H9 (cell line): Measurements from ENCODE around the gene SH3TC1. TPM values are rescaled to one million over a fixed set of nuclear protein-coding genes. Genes with fewer than 3 reads are reported as not detected.

ENCODE experiments used
- DNase-seq: peaks from one replicate; pipeline ENCODE4 v3.0.0-alpha.2; 2017
- H2AFZ ChIP-seq: one replicate; pipeline ENCODE4 v1.6.1; 2013; ENCODE audit warnings: mild to moderate bottlenecking, low read length, control low read depth, moderate library complexity
- H2AK5ac ChIP-seq: 2 replicates; pipeline ENCODE4 v1.6.1; 2013; ENCODE audit warnings: low read length, control low read depth, mixed read lengths; ENCODE audit not compliant: insufficient read length
- H2BK120ac ChIP-seq: one replicate; pipeline ENCODE4 v1.6.1; 2013; ENCODE audit warnings: low read depth, mild to moderate bottlenecking, low read length, control low read depth, inconsistent platforms; ENCODE audit not compliant: poor library complexity, severe bottlenecking
- H2BK12ac ChIP-seq: 2 replicates; pipeline ENCODE4 v1.6.1; 2013; ENCODE audit warnings: low read length, control low read depth, mixed read lengths, low read depth; ENCODE audit not compliant: insufficient read length
- H2BK15ac ChIP-seq: 2 replicates; pipeline ENCODE4 v1.6.1; 2013; ENCODE audit warnings: low read depth, low read length, control low read depth
- H2BK20ac ChIP-seq: one replicate; pipeline ENCODE4 v1.6.1; 2013; ENCODE audit warnings: low read depth, mild to moderate bottlenecking, low read length, control low read depth, inconsistent platforms; ENCODE audit not compliant: poor library complexity, severe bottlenecking
- H2BK5ac ChIP-seq: 2 replicates; pipeline ENCODE4 v1.6.1; 2013; ENCODE audit warnings: low read length, control low read depth, mixed read lengths; ENCODE audit not compliant: insufficient read length
- H3K14ac ChIP-seq: 2 replicates; pipeline ENCODE4 v1.6.1; 2013; ENCODE audit warnings: low read length, control low read depth; ENCODE audit not compliant: insufficient read depth
- H3K18ac ChIP-seq: 2 replicates; pipeline ENCODE4 v1.6.1; 2013; ENCODE audit warnings: low read depth, mild to moderate bottlenecking, mixed read lengths, low read length, control low read depth; ENCODE audit not compliant: insufficient read length
- H3K23ac ChIP-seq: 2 replicates; pipeline ENCODE4 v1.6.1; 2013; ENCODE audit warnings: low read length, control low read depth, mixed read lengths, low read depth; ENCODE audit not compliant: insufficient read length
- H3K23me2 ChIP-seq: 2 replicates; pipeline ENCODE4 v1.6.1; 2013; ENCODE audit warnings: low read depth, mild to moderate bottlenecking, mixed read lengths, low read length, control low read depth; ENCODE audit not compliant: insufficient read length, poor library complexity, severe bottlenecking
- H3K27ac ChIP-seq: 2 replicates; pipeline ENCODE4 v1.5.1; 2013; ENCODE audit warnings: low read length, control low read depth, mixed read lengths, low read depth; ENCODE audit not compliant: insufficient read length
- H3K27me3 ChIP-seq: 2 replicates; pipeline ENCODE4 v1.6.1; 2013; ENCODE audit warnings: low read length, control low read depth, inconsistent platforms; ENCODE audit not compliant: insufficient read depth
- H3K4ac ChIP-seq: 2 replicates; pipeline ENCODE4 v1.6.1; 2013; ENCODE audit warnings: low read depth, mild to moderate bottlenecking, control low read depth, inconsistent platforms, low read length, moderate library complexity
- H3K4me1 ChIP-seq: 2 replicates; pipeline ENCODE4 v1.6.1; 2013; ENCODE audit warnings: low read length, control low read depth, inconsistent platforms; ENCODE audit not compliant: insufficient read depth
- H3K4me2 ChIP-seq: 2 replicates; pipeline ENCODE4 v1.6.1; 2013; ENCODE audit warnings: low read length, control low read depth, mixed read lengths; ENCODE audit not compliant: insufficient read length, insufficient read depth
- H3K56ac ChIP-seq: 2 replicates; pipeline ENCODE4 v1.6.1; 2013; ENCODE audit warnings: low read depth, mild to moderate bottlenecking, mixed read lengths, low read length, control low read depth; ENCODE audit not compliant: insufficient read length
- H3K79me1 ChIP-seq: 2 replicates; pipeline ENCODE4 v1.6.1; 2013; ENCODE audit warnings: low read depth, mild to moderate bottlenecking, moderate library complexity, low read length, control low read depth, inconsistent platforms; ENCODE audit not compliant: insufficient read depth, poor library complexity, severe bottlenecking
- H3K79me2 ChIP-seq: 2 replicates; pipeline ENCODE4 v1.6.1; 2013; ENCODE audit warnings: low read length, control low read depth, inconsistent platforms; ENCODE audit not compliant: insufficient read depth
- H3K9ac ChIP-seq: 2 replicates; pipeline ENCODE4 v1.6.1; 2013; ENCODE audit warnings: low read length, control low read depth, mixed read lengths; ENCODE audit not compliant: insufficient read length; ENCODE audit errors: extremely low read depth
- H3K9me3 ChIP-seq: one replicate; pipeline ENCODE4 v1.6.1; 2013; ENCODE audit warnings: low read depth, low read length, inconsistent platforms; ENCODE audit not compliant: control insufficient read depth
- H3T11ph ChIP-seq: one replicate; pipeline ENCODE4 v1.6.1; 2013; ENCODE audit warnings: mild to moderate bottlenecking, low read length, control low read depth, inconsistent platforms
- H4K20me1 ChIP-seq: one replicate; pipeline ENCODE4 v1.6.1; 2013; ENCODE audit not compliant: control insufficient read depth, insufficient read length, insufficient read depth
- H4K5ac ChIP-seq: 2 replicates; pipeline ENCODE4 v1.6.1; 2013; ENCODE audit warnings: low read depth, mild to moderate bottlenecking, mixed read lengths, low read length, control low read depth; ENCODE audit not compliant: insufficient read length
- H4K8ac ChIP-seq: replicated peaks from 2 replicates; pipeline ENCODE4 v1.6.1; 2013; ENCODE audit warnings: low read length, control low read depth, mixed read lengths, low read depth; ENCODE audit not compliant: insufficient read length
- H4K91ac ChIP-seq: 2 replicates; pipeline ENCODE4 v1.6.1; 2013; ENCODE audit warnings: low read depth, mild to moderate bottlenecking, moderate library complexity, mixed read lengths, low read length, control low read depth; ENCODE audit not compliant: insufficient read length
- H3K27ac Mint-ChIP-seq, 3 experiments: 2 replicates in 2 of 3; 3 replicates in 1 of 3; pipeline ENCODE4 v1.8.0; 2020 to 2021; ENCODE audit warnings: mixed read lengths in 3 of 3, mild to moderate bottlenecking in 1 of 3, moderate library complexity in 1 of 3
- H3K27me3 Mint-ChIP-seq: 2 replicates; pipeline ENCODE4 v1.8.0; 2021; ENCODE audit warnings: low read depth, mild to moderate bottlenecking, moderate library complexity, mixed read lengths
- H3K36me3 Mint-ChIP-seq, 3 experiments: 2 replicates in 2 of 3; 3 replicates in 1 of 3; pipeline ENCODE4 v1.8.0; 2020 to 2021; ENCODE audit warnings: low read depth in 3 of 3, mixed read lengths in 3 of 3; ENCODE audit not compliant: insufficient read depth in 1 of 3
- H3K4me1 Mint-ChIP-seq, 2 experiments: 2 replicates each; pipeline ENCODE4 v1.8.0; 2020; ENCODE audit warnings: mixed read lengths in 2 of 2
- H3K4me3 Mint-ChIP-seq, 2 experiments: 2 replicates in 1 of 2; 3 replicates in 1 of 2; pipeline ENCODE4 v1.8.0; 2020 to 2021; ENCODE audit warnings: mild to moderate bottlenecking in 2 of 2, mixed read lengths in 2 of 2, moderate library complexity in 1 of 2
- H3K9me3 Mint-ChIP-seq, 2 experiments: 2 replicates in 1 of 2; 3 replicates in 1 of 2; pipeline ENCODE4 v1.8.0; 2020; ENCODE audit warnings: mild to moderate bottlenecking in 2 of 2, mixed read lengths in 2 of 2, moderate library complexity in 1 of 2
- CTCF ChIP-seq: fragments of 200-600 bp; sonication (generic); conservative IDR thresholded peaks from 3 replicates; pipeline ENCODE4 v1.8.0; 2021; ENCODE audit warnings: antibody characterized with exemption, mild to moderate bottlenecking
- WGBS: extraction: QIAGEN DNeasy Blood & Tissue Kit; methylation state at CpG from one replicate; pipeline ENCODE4 v1.1.7; 2013; ENCODE audit warnings: missing lambda C conversion rate, low lambda C conversion rate, mixed read lengths; ENCODE audit not compliant: insufficient read length; ENCODE audit errors: extremely low coverage; 5-methylcytosine and 5-hydroxymethylcytosine counted together
- total RNA-seq: library from RNA; stranded (reverse); gene quantifications from 2 replicates; pipeline ENCODE4 v1.2.1, GENCODE V29; 2021

Gene SH3TC1
- total RNA-seq, 1 experiment from 2014 or later, result 0.74 TPM

GRCh38 chr4:8238036-8238511, 39.0 kb downstream of the SH3TC1 start:
- H3K27me3 Mint-ChIP-seq, result peaks cover 5% of the 10 kb centered on the region
- Histone ChIP-seq H2BK15ac (no peak overlapping the region), H4K8ac (no peak overlapping the region), H3K79me2 (no peaks in the 10 kb centered on the region), H2BK12ac (no peak overlapping the region), H3K27me3 (no peaks in the 10 kb centered on the region), H3K23me2 (no peaks in the 10 kb centered on the region), H3K9ac (no peak overlapping the region), H2BK5ac (no peak overlapping the region), H4K5ac (no peak overlapping the region), H4K91ac (no peak overlapping the region), H3K79me1 (no peaks in the 10 kb centered on the region), H3K18ac (no peak overlapping the region), H4K20me1 (no peaks in the 10 kb centered on the region), H2BK120ac (no peak overlapping the region), H2AFZ (no peak overlapping the region), H3T11ph (no peak overlapping the region), H3K23ac (no peak overlapping the region), H3K9me3 (no peaks in the 10 kb centered on the region), H3K4me1 (no peaks in the 10 kb centered on the region), H3K4ac (no peak overlapping the region), H2BK20ac (no peak overlapping the region), H3K4me2 (no peak overlapping the region), H3K56ac (no peak overlapping the region), H3K27ac (no peak overlapping the region), H3K14ac (no peak overlapping the region), H2AK5ac (no peak overlapping the region)
- H3K27ac Mint-ChIP-seq, result no peak overlapping the region
- no peak for TF ChIP-seq CTCF
- WGBS, result no CpG with 5 or more reads among the region's 14 CpGs
- H3K9me3 Mint-ChIP-seq, result 0 out of 5 replicates have a peak, but pooled peaks cover 0 to 2% of the 10 kb centered on the region in 2 experiments
- no peak overlapping the region for H3K4me3 Mint-ChIP-seq
- DNase-seq, result no peak
- H3K4me1 Mint-ChIP-seq, result peaks cover 2 to 11% of the 10 kb centered on the region in 2 experiments; a peak in 2 of 4 replicates
- no peaks in the 10 kb centered on the region for H3K36me3 Mint-ChIP-seq
